NCI-H446 treated with DMSO at 0.1 percent for 48 hours (cell line): ENCODE results near the gene SPPL3.
"Not testable (repeated sequence)": the region's sequence is repeated elsewhere in the genome, so short reads cannot be mapped to it uniquely, and the experiment has no call there.

ENCODE experiments used
- DNase-seq: peaks from one replicate; lab custom pipeline; 2025; lab: John Stamatoyannopoulos, UW

SPPL3 gene

DNA sequence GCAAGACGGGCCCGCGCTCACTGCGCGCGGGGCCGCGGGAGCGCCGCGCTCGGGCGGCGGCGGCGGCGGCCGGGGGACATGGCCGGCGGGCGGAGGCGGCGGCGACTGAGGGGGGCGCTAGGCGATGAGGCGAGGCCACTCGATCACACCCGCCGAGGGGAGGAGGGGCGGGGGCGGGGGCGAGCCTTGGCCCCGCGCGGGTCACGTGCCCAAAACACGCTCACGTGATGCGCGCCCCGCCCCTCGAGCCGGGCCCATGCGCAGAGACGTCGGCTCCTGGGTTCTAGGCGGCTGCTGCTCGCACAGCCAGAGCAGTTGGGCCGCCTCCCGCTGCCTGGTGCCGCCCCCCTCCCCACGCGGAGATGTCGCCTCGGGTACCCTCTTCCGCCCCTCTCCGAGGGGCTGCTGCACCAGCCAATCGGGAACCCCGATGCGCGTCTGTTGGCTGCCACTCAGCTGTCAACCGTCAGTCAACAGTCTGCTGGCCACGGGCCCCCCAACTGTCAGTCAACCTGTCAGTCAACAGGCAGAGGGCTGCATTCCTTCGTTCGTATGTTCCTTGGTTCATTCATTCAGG is at the start of gene SPPL3:
TSS of gene SPPL3 (minus strand) at position 162 of the 577 bp plus-strand sequence. CDS start 491 bp downstream, outside the sequence.
- peak; percentile 71 for DNase-seq

DNA sequence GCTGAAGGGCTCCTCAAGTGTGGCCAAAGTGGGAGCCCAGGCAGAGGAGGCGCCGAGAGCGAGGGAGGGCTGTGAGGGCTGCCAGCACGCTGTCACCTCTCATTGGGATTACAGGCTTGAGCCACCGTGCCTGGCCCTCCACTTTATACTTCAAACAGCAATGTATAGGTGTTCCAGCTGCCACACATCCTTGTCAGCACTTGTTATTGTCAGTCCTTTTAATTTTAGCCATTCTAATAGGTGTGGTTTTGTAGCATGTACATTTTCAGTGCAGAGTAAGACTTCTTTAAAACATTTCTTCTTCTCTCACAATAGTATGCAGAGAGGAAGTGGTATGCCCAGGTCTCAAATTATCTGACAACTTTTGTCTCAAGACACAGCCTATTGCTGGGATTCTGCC is 46.6 kb upstream of the SPPL3 start:
- no peak for DNase-seq

DNA sequence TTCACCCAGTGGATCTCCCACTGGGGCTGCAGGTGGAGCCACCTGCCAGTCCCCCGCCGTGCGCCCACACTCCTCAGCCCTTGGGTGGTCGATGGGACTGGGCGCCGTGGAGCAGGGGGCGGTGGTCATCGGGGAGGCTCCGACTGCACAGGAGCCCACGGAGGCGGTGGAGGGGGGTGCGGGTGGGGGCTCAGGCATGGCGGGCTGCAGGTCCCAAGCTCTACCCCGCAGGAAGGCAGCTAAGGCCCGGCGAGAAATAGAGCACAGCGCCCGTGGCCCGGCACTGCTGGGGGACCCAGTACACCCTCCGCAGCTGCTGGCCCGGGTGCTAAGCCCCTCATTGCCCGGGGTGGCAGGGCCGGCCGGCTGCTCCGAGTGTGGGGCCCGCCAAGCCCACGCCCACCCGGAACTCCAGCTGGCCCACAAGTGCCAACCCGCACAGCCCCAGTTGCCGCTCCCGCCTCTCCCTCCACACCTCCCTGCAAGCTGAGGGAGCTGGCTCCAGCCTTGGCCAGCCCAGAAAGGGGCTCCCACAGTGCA is 46.2 kb upstream of the SPPL3 start:
- DNase-seq = not testable (repeated sequence)

DNA sequence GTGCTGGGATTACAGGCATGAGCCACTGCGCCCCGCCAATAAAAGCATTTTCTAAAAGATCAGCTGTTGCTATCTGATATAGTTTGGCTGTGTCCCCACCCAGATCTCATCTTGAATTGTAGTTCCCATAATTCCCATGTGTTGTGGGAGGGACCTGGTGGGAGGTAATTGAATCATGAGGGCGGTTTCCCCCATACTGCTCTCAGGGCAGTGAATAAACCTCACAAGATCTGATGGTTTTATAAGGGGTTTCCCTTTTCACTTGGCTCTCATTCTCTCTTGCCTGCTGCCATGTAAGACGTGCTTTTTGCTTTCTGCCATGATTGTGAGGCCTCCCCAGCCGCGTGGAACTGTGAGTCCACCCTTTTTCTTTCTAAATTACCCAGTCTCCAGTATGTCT is 41.4 kb upstream of the SPPL3 start:
- not testable (repeated sequence) for DNase-seq

GRCh38 chr12:120944645-120945217 is 40.6 kb upstream of the SPPL3 start:
- no peak for DNase-seq

DNA sequence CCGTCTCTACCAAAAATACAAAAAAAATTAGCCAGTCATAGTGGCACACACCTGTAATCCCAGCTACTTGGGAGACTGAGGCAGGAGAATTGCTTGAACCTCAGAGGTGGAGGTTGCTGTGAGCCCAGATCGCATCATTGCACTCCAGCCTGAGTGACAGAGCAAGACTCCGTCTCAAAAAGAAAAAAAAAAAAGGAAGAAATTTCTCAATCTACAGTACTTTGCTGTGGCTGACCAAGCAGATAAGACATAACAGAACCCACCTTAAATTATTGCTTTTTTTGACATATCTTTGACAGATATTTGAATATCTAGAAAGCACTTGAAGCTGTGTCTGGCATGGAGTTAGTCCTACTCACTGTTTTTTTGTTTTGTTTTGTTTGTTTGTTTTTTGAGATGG is 39.3 kb upstream of the SPPL3 start:
- no peak for DNase-seq

- no peak for DNase-seq
Observed at GRCh38 chr12:120941846-120942405, 37.8 kb upstream of the SPPL3 start.

- DNase-seq = no peak
Observed at GRCh38 chr12:120941412-120941811, 37.3 kb upstream of the SPPL3 start.

DNA sequence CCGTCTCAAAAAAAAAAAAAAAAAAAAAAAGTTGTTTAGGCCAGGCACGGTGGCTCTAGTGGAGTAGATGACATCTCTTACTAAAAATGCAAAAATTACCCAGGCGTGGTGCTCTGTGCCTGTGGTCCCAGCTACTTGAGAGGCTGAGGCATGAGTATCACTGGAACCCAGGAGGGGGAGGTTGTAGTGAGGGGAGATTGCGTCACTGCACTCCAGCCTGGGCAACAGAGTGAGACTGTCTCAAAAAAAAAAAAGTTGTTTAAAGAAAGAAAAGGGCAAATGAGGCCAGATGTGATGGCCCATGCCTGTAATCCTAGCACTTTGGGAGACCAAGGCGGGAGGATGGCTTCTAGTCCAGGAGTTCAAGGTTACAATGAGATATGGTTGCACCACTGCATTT is 36.6 kb upstream of the SPPL3 start:
- DNase-seq = no peak

- no peak for DNase-seq
Observed at GRCh38 chr12:120940006-120940405, 35.8 kb upstream of the SPPL3 start.

- no peak for DNase-seq
Observed at GRCh38 chr12:120939523-120939922, 35.4 kb upstream of the SPPL3 start.

- no peak for DNase-seq
Observed at GRCh38 chr12:120938496-120938895, 34.3 kb upstream of the SPPL3 start.

GRCh38 chr12:120936197-120936596 is 32.0 kb upstream of the SPPL3 start:
- no peak for DNase-seq

- DNase-seq = no peak
Observed at GRCh38 chr12:120933786-120934185, 29.6 kb upstream of the SPPL3 start.

DNA sequence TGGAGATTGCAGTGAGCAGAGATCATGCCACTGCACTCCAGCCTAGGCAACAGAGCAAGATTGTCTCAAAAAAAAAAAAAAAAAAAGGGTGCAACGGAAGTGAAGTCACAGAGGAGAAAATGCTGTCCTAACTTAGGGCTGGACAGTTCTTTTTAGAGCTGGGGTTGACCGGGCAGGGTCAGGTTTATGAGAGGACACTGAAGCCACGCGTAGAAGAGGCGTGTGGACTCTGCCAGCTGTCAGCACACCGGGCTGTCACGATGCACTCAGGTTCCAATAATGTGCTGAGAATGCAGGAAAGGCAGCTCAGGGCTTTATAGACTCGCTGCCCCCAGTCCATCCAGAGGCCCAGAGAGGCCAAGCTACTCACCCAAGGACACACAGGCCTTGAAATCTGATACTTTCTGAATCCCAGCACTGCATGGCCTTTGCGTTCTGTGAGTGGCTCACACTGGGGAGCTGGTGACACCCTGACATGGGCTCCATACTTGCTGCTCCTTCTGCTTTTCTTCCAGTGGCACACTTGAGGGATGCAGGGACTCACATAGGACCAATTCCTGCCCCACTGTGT is 28.9 kb upstream of the SPPL3 start:
- no peak for DNase-seq

- no peak for DNase-seq
Observed at GRCh38 chr12:120932058-120932457, 27.9 kb upstream of the SPPL3 start.

DNA sequence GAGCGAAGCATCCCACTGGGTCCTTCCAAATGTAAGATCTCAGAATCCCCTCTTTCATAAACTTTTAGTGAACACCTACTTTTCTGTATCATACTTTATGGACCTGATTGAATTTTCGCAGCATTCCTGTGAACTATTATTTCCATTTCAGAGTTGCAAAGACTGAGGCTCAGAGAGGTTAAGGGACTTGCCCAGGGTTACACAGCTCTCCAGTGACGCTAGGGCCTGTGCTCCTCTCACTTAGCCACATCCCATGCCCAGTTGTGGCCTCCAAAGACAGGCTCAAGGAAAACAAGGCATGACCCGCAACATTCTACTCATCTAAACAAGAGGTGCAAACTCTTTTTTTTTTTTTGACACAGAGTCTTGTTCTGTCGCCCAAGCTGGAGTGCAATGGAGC is 25.9 kb upstream of the SPPL3 start:
- no peak for DNase-seq

DNA sequence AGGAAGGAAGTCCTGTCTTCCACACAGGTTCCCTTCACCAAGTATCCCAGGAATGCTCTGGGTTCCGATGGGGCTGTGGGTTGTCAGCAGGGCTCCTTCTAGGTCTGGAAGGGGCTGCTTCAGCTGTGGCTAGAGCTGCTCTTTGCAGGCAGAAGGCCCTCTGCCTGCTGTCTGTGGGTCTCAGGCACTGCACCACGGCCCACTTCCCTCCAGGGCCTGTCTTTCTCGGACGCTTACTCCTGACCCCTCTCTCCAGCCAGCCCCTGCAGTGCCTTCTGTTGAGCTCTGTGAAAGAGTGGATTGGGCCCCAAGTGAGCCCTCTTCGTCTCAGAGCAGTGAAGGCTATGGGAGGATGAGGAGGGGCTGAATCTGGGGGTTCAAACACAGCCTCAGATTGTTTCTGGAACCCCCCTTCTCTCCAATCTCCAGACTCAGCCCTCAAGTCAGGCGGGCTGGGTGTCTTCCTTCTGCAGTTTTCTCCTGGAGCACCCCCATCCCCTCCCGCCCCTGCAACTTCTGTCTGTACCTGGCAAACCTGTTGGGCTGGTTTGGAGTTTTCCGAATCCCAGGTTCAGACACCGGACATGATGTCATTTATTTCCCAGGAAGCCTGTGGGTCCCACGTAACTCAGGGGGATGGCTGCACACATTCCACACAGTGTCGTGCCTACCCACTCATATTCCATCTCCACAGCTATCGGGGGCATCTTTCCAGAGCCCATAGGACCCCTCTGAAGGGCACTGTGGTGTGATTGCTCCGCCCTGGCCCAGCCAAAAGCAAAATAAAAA is 24.9 kb upstream of the SPPL3 start:
- no peak for DNase-seq

DNA sequence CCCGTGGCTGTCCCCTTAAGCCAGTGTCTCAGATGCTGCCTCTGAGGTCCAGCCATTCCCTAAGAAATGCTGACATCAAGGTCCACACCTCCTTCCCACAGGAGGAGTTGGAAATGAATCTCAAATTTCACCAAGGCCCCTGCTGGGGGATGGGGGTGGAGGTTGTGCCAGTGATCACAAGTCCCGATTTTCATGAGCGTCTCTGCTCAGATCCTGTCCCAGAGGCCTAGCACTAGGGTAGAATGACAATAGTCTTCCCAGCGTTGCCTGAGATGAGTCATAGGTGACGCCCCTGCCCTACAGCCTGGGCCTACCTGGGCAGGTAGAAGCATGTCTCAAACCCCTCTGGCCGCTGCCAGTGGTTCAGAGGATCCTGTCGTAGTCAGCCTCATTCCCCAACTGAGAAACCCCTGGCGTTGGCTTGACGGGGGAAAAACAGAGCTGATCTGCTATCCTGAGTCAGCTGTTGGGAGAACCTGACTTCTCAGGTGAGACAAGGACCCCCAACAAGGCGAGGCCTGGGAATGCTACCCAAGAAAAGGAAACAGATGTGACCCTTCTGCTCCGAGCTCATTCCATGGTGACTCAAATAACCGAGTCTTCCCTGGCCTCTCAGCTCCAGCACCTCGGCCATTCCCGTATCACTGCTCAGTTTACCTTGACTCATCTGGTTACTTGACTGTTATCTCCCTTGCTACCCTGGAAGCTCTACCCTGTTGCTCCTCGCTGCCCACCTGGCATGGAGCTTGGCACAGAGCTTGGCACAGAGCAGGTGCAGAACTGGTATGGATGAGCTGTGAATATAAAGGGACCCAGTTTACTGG is 21.8 kb upstream of the SPPL3 start:
- DNase-seq = no peak

DNA sequence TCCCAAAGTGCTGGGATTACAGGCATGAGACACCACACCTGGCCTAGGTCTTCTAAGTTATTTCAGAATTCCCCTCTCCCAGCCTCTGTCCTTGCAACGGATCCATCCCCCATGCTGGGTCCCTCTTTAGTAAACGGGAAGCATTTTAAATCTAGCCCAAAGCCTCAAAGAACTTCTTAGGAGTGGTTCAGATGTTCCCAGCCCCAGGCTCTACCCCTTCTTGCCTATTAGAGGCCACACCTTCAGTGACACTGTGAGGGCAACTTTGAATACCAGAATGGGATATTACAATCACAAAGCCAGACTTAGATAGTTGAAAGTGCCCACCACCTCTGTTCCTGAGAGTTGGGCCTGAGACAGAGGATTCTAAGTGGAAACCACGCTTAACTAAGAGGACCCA is 18.1 kb upstream of the SPPL3 start:
- DNase-seq = no peak

DNA sequence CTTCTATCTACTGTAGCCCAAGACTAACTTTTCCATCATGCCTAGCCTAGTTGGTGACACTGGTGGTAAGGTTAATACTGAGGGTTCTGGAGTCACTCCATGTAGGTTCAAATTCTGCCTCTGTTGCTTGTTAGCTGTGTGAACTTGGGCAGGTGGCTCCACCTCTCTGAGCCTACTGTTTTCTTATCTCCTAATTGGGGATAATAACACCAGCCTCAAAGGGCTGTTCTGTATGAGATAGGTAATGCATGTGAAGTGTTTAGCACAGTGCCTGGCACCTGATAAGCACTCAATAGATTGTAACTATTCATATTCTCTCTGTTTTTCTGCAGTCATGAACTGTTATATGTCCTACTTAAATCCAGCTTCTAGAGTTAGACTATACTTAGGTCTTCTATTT is 17.5 kb upstream of the SPPL3 start:
- DNase-seq = no peak

- DNase-seq = no peak
Observed at GRCh38 chr12:120920178-120920577, 16.0 kb upstream of the SPPL3 start.
